ENCODE data around the gene DNAH10. TPM values are rescaled to one million over a fixed set of nuclear protein-coding genes. Genes with fewer than 3 reads are reported as not detected.

The DNAH10 gene
- total RNA-seq, 1 donor from 2014 or later: 0.25 TPM

- intact Hi-C loops (cut with micrococcal nuclease): loop anchor here (5.0 kb wide), 1 partner anchor 142 kb away; no protein-coding TSS in a partner anchor
Observed at GRCh38 chr12:123839826-123840225, 77.7 kb downstream of the DNAH10 start.

GRCh38 chr12:123840765-123841425 is 78.8 kb downstream of the DNAH10 start:
- intact Hi-C loops (cut with micrococcal nuclease): loop anchor here (5.0 kb wide), 1 partner anchor 141 kb away; no protein-coding TSS in a partner anchor

- intact Hi-C loops (cut with micrococcal nuclease): loop anchor here (5.0 kb wide), 1 partner anchor 138 kb away; no protein-coding TSS in a partner anchor
Observed at GRCh38 chr12:123843912-123844748, 82.0 kb downstream of the DNAH10 start.

- intact Hi-C loops (cut with micrococcal nuclease): no loop called here
Observed at GRCh38 chr12:123845881-123846280, 83.8 kb downstream of the DNAH10 start.

GRCh38 chr12:123846340-123846739 is 84.2 kb downstream of the DNAH10 start:
- intact Hi-C loops (cut with micrococcal nuclease): no loop called here

- intact Hi-C loops (cut with micrococcal nuclease): no loop called here
Observed at GRCh38 chr12:123847019-123847418, 84.9 kb downstream of the DNAH10 start.

GRCh38 chr12:123847876-123848275 is 85.8 kb downstream of the DNAH10 start:
- intact Hi-C loops (cut with micrococcal nuclease): no loop called here

GRCh38 chr12:123849517-123849916 is 87.4 kb downstream of the DNAH10 start:
- intact Hi-C loops (cut with micrococcal nuclease): no loop called here

- intact Hi-C loops (cut with micrococcal nuclease): no loop called here
Observed at GRCh38 chr12:123850246-123851134, 88.4 kb downstream of the DNAH10 start.

- intact Hi-C loops (cut with micrococcal nuclease): no loop called here
Observed at GRCh38 chr12:123853396-123854070, 91.4 kb downstream of the DNAH10 start.

- intact Hi-C loops (cut with micrococcal nuclease): no loop called here
Observed at GRCh38 chr12:123854232-123854631, 92.1 kb downstream of the DNAH10 start.

GRCh38 chr12:123854918-123855317 is 92.8 kb downstream of the DNAH10 start:
- intact Hi-C loops (cut with micrococcal nuclease): no loop called here

GRCh38 chr12:123856681-123857080 is 94.6 kb downstream of the DNAH10 start:
- intact Hi-C loops (cut with micrococcal nuclease): no loop called here

- intact Hi-C loops (cut with micrococcal nuclease): no loop called here
Observed at GRCh38 chr12:123858176-123858575, 96.1 kb downstream of the DNAH10 start.

- intact Hi-C loops (cut with micrococcal nuclease): no loop called here
Observed at GRCh38 chr12:123859035-123859434, 96.9 kb downstream of the DNAH10 start.

- intact Hi-C loops (cut with micrococcal nuclease): no loop called here
Observed at GRCh38 chr12:123860377-123860776, 98.3 kb downstream of the DNAH10 start.

- intact Hi-C loops (cut with micrococcal nuclease): no loop called here
Observed at GRCh38 chr12:123861392-123861791, 99.3 kb downstream of the DNAH10 start.

- intact Hi-C loops (cut with micrococcal nuclease): no loop called here
Observed at GRCh38 chr12:123867141-123867540, 105.0 kb downstream of the DNAH10 start.

GRCh38 chr12:123868791-123869190 is 106.7 kb downstream of the DNAH10 start:
- intact Hi-C loops (cut with micrococcal nuclease): no loop called here

- intact Hi-C loops (cut with micrococcal nuclease): no loop called here
Observed at GRCh38 chr12:123873793-123874192, 111.7 kb downstream of the DNAH10 start.

- intact Hi-C loops (cut with micrococcal nuclease): no loop called here
Observed at GRCh38 chr12:123877968-123878367, 115.9 kb downstream of the DNAH10 start.

All from T-helper 1 cell treated with Interleukin-12 subunit alpha and Interleukin-12 subunit beta and Interleukin-4 antibody, amounts not matched to agents 30 ng/mL and 1 ng/mL, for 36 hours (primary cell).